Activated CD4-positive, alpha-beta T cell treated with anti-CD3 and anti-CD28 coated beads, Interleukin-10, Interleukin-2, amounts not matched to agents 100 ng/mL and 50 ng/mL, durations not matched to agents 16 hours and 8 hours (primary cell): ENCODE data around the gene COX10.
A peak's percentile ranks its signal among the peaks of the same experiment; 100 is the strongest.

ENCODE experiments used
- DNase-seq: peaks from one replicate; pipeline ENCODE4 v3.0.0-alpha.2; 2020

COX10 gene

DNA sequence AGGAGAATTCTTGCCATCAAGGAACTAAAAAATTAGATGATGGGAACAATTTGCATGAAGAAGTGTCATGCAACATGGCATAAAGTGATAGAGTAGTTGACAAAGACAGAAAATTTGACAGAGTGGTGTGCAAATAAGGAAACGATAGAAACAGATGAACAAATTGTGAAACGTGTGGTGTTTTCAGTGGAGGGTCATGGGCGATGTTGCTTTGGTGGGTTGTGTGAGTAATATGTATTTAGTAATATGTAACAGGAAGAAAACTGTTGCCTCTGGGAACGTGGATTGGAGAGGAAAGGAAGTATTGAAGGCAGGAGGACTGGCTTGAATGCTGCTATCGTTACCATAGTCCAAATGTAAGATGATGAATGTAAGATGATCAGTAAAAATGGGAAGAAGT is 3.6 kb downstream of the COX10 start:
- DNase-seq, result no peak

GRCh38 chr17:14078027-14078426 is 8.7 kb downstream of the COX10 start:
- peak; percentile 28 for DNase-seq

- DNase-seq, result no peak
Observed at GRCh38 chr17:14080847-14081251, 11.5 kb downstream of the COX10 start.

DNA sequence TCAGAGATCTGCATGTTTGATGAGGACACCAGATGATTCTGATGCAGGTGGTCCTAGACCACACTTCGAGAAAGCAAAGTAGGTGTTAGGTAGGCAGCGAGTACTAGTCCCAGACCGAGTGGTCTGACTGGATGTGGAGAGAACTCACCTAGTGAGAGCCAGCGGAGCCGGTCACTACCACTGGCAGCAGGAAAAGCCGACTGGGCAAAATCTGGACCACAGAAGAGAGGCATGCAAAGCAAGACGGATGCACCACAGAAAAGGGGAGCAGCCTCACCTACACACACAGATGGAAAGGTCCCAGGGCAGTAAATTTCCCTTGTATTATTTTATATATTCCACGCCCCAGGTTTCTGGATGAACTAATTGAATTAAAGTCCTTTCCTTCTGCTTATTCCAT is 13.5 kb downstream of the COX10 start:
- DNase-seq, result no peak

- no peak for DNase-seq
Observed at GRCh38 chr17:14084955-14085354, 15.7 kb downstream of the COX10 start.

GRCh38 chr17:14086189-14086588 is 16.9 kb downstream of the COX10 start:
- no peak for DNase-seq

DNA sequence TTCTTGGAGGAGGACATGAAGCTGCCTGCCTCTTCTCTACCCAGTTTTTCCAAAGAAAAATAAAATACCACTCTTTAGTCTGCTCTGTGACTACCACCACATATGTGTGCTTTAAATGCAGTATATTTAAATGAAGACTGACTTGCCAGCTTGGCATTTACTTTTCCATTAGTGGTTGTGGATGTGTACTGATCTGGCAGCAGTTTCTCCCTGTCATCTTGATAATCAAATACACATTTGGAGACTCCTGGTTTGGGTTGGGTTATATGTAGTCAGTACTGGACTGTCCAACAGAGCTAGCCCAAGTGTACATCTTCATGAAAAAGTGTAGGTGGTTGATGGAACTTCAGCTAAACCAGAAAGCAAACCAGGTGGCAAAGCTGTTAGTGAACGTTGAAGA is 19.9 kb downstream of the COX10 start:
- no peak for DNase-seq

GRCh38 chr17:14091367-14091766 is 22.1 kb downstream of the COX10 start:
- no peak for DNase-seq

DNA sequence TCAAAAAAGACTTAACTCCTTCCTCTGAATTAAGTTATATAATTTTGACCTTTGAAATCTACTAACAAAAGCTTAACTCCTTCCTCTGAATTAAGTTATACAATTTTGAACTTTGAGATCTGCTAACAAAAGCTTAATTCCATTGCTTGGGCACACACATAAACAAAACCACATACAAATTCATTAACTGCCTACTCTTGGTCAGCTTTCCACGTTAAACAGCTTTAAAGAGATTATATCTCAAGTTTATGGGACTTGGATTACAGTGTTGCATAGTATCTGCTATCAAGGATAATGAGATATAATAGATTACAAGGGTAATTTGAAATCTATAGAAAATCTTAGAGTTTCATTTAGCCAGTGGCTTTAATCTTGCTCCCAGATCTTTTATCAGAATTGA is 23.5 kb downstream of the COX10 start:
- no peak for DNase-seq

DNA sequence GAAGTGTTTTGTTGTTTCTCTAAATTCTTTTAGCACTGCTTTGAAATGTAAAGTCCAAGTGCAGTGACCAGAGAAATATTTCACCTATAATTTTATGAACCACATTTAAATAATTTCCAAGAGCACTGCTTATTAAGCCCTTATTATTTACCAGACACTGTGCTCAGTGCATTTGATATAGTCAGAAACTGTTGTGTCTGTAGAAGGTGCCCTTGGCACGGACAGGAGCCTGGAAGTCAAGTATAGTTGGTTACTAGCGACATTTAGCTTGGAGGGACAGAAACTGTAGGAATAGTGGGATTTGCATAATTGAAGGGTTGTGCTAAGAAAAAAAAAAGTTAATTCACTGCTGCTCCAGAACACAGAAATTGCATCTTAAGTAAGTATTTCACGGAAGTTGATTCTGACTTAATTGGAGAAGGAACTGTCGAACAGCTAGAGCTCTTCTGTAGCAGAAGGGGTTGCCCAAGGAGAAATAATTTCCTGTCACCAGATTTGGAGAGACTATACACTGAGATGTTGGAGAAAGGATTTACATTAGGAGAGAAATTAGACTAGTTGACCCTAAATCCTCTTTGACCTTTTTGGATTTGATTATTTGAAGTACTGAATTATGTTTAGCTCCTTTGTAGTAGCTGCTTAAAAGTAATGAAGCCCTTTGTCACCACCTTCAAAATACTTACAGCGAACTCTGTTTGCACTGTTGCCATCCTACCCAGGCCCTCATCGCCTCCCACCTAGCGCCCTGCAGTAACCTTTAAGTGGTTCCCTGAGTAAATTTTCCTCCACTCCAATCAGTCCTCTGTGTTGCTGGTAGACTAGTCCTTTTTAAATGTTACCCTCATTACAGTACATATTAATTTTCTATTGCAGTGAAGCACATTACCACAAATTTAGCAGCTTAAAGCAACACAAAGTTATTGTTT is 25.6 kb downstream of the COX10 start:
- no peak for DNase-seq

DNA sequence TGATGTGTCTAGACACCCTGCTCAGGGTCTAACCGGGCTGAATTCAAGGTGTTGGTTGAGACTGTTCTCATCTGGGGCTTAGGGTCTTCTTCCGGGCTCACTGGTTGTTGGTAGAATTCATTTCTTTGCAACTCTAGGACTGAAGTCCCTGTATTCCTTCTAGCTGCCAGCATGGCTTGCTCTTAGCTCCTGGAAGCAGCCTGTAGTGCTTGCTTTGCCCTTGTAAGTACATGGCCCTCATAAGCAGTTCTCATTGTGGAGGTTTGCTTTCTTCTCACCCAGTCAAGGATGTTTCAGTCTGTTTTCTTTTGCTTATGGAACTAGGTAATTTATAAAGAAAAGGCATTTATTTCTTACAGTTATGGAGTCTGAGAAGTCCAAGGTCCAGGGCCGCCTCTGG is 26.3 kb downstream of the COX10 start:
- DNase-seq, result no peak

- DNase-seq, result no peak
Observed at GRCh38 chr17:14098246-14098645, 28.9 kb downstream of the COX10 start.

- no peak for DNase-seq
Observed at GRCh38 chr17:14101976-14102375, 32.7 kb downstream of the COX10 start.

GRCh38 chr17:14103836-14104235 is 34.5 kb downstream of the COX10 start:
- DNase-seq, result no peak

GRCh38 chr17:14104734-14105133 is 35.4 kb downstream of the COX10 start:
- DNase-seq, result no peak

- DNase-seq, result no peak
Observed at GRCh38 chr17:14107889-14108288, 38.6 kb downstream of the COX10 start.

DNA sequence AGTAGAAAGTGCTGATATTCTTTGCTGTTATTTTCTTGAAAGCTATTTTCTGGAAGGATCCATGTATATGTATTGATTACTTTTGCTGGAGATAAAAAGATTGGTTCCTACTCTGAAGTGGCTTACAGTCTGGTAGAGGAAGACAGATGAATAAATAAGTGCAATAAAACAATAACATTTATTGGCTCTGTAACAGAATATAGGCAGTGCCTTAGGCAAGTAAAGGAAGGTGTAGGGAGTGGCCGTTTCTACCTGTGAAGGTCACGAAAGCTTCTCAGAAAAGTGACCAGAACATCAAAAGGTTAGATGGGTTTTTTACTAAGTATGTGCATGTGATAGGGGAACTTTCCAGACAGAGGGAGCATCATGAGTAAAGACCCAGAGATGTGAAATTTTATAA is 43.1 kb downstream of the COX10 start:
- DNase-seq, result no peak

DNA sequence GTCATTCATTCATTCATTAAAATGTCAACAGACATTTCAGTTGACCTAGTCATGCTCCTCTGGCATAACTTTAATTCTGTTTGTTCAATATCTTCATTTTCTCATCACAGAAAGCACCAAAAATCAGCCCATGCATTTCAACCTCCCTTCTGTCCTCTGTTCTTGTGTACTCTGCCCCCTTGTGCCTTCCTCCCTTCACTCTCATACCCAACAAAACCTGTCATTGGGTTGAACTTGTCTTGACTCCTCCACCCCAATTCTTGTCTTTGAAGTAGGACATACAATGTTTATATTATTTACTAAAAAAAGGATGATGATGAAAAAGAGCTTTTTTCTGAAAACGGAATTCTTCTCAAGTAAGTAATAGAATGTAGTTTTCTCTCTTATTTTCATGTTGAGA is 43.8 kb downstream of the COX10 start:
- no peak for DNase-seq

- DNase-seq, result no peak
Observed at GRCh38 chr17:14116263-14117024, 47.1 kb downstream of the COX10 start.

- DNase-seq, result peak; percentile 84
Observed at GRCh38 chr17:14118951-14119350, 49.6 kb downstream of the COX10 start.

- peak; percentile 59 for DNase-seq
Observed at GRCh38 chr17:14119546-14119945, 50.2 kb downstream of the COX10 start.

DNA sequence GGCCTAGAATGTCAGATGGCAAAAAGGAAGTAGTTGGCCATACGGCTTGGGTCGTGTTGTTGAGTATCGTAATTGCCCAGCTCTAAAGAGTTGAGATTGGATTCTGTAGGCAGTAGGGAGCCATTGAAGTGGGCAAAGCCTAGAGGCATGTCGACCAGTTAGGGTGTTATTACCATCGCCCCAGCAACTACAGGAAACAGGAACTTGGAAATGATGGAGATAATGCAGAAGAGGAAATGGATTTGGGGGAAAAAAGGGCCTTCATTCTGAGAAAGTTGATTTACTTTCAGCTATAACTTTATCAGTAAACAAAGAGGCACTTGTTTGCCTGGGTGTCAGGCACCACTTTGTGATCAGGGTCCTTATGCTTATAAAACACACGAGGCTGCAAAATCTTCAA is 52.6 kb downstream of the COX10 start:
- DNase-seq, result no peak

DNA sequence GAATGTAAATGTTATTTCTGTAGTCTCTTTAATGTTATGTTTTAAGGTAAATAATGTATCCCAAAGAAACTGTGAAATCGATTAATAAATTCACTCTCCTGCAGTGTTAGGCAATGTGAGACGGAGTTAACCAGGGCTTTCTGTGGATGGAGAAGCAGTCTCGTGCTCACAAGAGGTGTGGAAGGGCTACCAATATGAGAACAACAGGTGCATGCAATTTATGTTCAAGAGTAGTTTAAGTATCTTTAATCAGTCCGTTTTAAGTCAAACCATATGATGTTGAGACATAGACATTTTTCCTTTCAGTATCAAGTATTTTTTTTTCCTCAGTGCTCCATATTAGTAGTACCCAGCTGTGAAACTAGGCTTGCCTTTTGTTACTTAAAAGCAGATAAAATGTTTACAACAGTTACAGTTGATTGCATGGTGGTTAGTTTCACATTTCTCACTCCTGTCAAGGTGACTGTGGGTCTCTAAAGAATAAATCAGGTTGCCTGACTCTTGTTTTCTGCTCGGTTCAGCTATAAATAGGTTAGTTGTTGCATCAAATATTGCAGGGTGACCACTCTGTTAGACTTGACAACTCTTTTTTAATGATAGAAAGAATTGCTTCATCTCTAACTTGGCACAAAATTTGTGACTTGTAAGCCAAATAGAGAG is 54.4 kb downstream of the COX10 start:
- DNase-seq, result no peak

DNA sequence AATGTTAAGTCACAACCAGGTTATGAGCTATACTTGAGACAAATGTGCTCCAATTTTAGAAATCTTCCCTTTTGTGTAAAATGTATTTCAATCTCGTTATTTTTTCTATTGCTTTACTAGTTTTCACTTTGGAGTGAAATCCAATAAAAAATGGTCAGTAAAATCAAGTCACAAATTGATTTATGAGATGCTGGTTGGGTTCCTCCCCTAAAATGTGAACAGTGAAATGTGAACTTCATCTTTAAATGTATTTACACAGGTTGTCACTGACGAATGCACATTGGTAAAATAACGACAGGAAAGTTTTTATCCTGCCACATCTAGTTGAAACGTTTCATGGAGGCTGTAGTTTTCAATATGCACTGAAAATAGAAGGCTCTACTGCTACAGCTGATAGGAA is 55.5 kb downstream of the COX10 start:
- no peak for DNase-seq
